ENCODE measurements around the gene DSC1.
"Not testable (repeated sequence)": the region's sequence is repeated elsewhere in the genome, so short reads cannot be mapped to it uniquely, and the experiment has no call there.

The DSC1 gene

GRCh38 chr18:31171144-31171839 lies 8.6 kb upstream of the DSC1 start:
- DNase-seq, result no peak

- DNase-seq, result no peak
Measured at GRCh38 chr18:31170335-31170734, 7.7 kb upstream of the DSC1 start.

- DNase-seq, result no peak
Measured at GRCh38 chr18:31162419-31162793, 250 bp downstream of the DSC1 start.

- no peak for DNase-seq
Measured at GRCh38 chr18:31161757-31162418, 768 bp downstream of the DSC1 start.

- no peak for DNase-seq
Measured at GRCh38 chr18:31156821-31157763, 5.6 kb downstream of the DSC1 start.

- no peak for DNase-seq
Measured at GRCh38 chr18:31155498-31155897, 7.2 kb downstream of the DSC1 start.

- DNase-seq, result peak; percentile 60
Measured at GRCh38 chr18:31154181-31154580, 8.5 kb downstream of the DSC1 start.

- DNase-seq, result no peak
Measured at GRCh38 chr18:31149351-31149750, 13.3 kb downstream of the DSC1 start.

- DNase-seq, result no peak
Measured at GRCh38 chr18:31148600-31148999, 14.1 kb downstream of the DSC1 start.

GRCh38 chr18:31146809-31147208 lies 15.8 kb downstream of the DSC1 start:
- no peak for DNase-seq

- no peak for DNase-seq
Measured at GRCh38 chr18:31143025-31143424, 19.6 kb downstream of the DSC1 start.

- DNase-seq, result no peak
Measured at GRCh38 chr18:31138709-31139108, 23.9 kb downstream of the DSC1 start.

- no peak for DNase-seq
Measured at GRCh38 chr18:31134988-31135529, 27.6 kb downstream of the DSC1 start.

- DNase-seq, result no peak
Measured at GRCh38 chr18:31129398-31130115, 33.1 kb downstream of the DSC1 start.

GRCh38 chr18:31125878-31126277 lies 36.8 kb downstream of the DSC1 start:
- no peak for DNase-seq

GRCh38 chr18:31123125-31123524 lies 39.5 kb downstream of the DSC1 start:
- DNase-seq, result not testable (repeated sequence)

GRCh38 chr18:31120594-31120993 lies 42.1 kb downstream of the DSC1 start:
- no peak for DNase-seq

GRCh38 chr18:31116853-31117595 lies 45.6 kb downstream of the DSC1 start:
- DNase-seq, result no peak

GRCh38 chr18:31112804-31113203 lies 49.9 kb downstream of the DSC1 start:
- no peak for DNase-seq

- DNase-seq, result no peak
Measured at GRCh38 chr18:31105733-31106132, 56.9 kb downstream of the DSC1 start.

GRCh38 chr18:31104444-31104843 lies 58.2 kb downstream of the DSC1 start:
- no peak for DNase-seq

- no peak for DNase-seq
Measured at GRCh38 chr18:31103423-31103822, 59.2 kb downstream of the DSC1 start.

Measured in NCI-H1105 (cell line).